Stimulated activated CD8-positive, alpha-beta memory T cell treated with anti-CD3 and anti-CD28 coated beads, Interleukin-15, amount 100 ng/mL, for 1 hour (primary cell): ENCODE data around the gene SLC24A3.

Experiments used
- DNase-seq: peaks from one replicate; pipeline ENCODE4 v3.0.0-alpha.2; 2020; ENCODE audit warnings: low read depth

SLC24A3 gene

DNA sequence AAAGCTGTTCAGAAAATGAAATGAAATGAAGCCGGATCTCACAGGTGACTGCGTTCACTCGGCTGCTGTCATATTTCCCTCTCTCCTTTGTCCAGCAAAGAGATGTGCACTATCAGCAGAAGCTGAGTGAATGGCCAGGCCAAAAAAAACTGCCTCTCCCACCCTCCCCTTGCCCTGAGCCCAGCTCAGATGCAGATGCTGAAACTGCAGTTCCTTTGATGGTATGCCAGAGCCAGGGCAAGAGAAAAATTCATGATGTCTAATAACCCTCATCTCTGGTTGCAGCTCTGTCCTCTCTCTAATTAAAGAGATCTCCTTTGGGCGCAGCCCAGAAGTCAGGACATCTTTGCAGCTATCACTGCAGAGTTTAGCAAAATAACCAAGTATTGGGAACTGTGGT lies 335.1 kb downstream of the SLC24A3 start:
- no peak for DNase-seq

DNA sequence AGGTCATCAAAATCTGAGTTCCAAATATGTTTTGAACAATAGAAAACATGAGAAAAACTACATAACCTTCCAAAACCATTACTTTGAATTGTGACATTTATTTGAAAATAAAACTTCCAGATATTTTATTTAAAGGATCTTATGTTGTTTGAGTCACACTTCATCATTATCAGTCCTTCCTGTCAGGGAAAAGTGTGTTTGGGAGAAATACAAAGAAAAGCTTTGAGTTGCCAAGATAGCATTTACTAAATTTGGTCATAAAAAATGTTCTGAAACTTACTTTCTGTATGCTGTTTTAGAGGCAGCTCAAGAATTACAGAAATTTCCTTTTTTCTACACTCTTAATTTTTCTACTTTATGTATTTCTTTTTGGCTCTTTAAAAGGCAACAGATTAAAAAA lies 337.5 kb downstream of the SLC24A3 start:
- no peak for DNase-seq

DNA sequence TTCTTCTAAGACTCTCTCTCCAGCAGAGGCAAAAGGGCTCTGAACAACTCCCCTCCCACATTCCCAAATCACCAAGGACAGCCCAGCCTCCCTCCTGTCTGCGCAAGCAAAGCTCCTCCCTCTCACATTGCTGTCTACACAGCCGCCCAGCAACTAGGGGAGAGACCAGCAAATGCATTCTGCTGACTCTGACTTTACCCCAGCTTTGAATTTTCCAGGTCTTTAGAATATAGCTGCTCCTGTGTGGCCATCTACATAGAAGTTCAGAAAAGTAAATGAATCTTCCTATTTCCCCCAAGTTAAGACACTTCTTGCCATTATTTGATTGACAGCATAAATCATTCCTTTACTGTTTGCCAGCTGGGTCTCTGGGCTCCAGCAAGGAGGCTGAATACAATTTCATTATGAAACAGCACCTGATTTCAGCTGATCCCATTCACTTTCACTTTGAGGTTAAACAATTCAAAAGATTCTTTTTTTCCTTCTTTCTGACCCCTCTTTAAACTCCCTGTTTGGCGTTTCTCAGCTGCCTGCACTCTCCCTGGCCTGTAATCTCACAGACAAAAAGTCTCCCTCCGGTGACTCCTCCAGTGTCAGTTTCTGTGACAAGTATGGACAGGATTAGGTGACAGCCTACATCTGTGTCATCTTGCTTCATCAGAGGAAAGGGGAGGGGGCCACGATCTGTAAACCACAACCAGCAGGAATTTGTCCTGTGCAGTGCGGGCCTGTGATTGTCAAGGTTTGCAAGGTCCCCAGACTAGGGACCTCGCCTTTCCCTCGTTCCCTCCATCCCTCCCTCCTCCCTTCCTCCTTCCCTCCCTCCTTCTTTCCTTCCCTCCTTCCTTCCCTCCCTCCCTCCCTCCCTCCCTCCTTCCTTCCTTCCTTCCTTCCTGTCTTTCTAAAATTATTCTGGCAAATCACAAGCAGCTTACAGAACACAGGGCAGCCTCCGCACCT lies 340.1 kb downstream of the SLC24A3 start:
- no peak for DNase-seq

DNA sequence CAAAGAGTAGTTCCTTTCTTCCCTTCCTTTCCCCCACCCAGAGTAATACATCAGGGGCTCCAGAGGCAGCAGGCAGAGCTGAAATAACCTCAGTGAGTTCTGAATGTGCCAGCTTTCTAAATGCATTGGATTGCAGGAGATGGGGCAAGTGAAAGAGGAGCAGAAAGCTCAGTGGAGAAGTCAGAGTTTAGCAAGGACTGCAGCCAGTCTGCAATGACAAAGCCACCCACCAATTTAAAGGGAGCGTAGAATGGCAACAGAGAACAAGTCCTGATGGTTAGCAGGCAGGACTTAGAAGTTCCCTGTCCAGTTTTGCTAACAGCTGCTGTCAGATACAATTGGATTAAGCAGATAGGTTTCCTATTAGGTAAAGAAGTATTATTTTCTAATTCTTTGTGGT lies 342.2 kb downstream of the SLC24A3 start:
- DNase-seq, result no peak

DNA sequence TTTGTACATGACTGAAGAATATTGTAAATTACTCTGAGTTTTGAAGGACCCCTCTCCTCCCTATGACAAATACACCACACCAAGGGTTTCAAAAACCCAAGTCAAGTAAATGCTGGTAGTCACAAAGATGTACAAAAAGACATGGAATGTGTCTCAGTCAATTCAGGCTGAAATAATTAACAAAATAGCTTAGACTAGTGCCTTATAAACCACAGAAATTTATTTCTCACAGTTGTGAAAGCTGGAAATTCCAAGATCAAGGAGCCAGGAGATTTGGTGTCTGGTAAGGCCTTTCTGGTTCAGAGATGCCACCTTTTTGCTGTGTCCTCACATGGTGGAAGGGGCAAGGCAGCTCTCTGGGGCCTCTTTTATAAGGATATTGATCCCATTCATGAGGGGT lies 343.3 kb downstream of the SLC24A3 start:
- DNase-seq, result no peak

DNA sequence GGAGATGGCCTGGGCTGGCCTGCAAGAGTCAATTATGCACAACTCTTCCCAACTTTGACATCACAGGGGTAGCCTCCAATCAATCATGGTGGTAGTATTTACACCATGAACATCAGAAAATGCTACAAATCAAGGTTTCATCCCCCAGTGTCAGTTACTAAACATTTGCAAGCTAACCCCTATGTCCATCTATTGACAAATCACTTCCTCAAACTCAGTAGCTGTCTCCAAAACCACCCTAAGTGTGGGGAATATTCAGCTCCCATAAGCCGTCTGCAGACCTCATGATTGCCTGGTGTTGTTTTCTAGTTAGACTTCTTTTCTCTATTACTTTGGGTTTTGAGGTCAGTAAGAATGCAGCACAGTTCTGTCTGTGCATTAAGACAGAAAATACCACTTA lies 344.8 kb downstream of the SLC24A3 start:
- DNase-seq, result no peak

DNA sequence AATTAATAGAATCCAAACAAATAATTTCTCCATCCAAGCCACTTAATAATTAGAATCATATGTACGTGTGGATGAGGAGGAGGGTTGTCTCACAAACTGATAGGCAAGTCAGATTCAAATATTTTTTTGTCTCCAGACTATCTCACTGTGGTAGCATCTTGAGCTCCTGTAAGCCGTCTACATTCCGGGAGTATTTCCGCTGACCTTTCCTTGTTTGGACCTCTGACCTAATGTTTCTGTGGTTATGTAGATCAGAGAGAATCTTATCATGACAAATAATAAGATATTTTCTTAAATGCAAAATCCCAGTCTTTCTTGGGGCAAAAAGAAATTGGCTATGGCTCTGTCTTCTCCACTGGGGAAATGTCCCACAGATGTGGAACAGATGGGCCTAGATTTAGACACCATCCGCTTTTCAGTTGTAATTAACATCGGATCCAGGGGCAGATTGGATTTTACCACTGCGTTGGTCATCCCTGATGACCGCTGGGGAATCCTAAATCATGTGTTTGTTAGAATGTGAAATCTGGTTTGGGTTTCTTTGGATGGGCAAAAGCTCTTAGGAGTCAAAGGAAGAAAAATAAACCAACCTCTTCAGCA lies 348.5 kb downstream of the SLC24A3 start:
- DNase-seq, result no peak

DNA sequence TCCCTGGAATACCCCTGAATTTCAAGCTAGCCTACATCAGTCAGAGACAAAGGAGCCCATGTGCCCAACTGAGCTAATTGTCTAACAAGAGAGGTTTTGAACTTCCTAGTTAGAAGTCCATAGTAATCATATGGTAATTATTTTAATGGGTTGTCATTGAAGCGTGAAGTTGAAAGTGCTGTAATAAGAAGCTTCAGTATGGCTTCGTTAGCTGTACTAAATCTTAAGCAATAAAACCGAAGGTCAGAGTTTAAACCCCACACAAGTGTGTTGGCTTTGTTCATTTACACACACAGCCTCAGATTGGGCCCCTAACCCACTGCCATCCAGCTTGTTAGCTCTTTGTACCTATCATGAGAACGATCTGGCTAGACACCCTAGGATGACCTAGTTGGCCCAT lies 350.0 kb downstream of the SLC24A3 start:
- DNase-seq, result no peak

DNA sequence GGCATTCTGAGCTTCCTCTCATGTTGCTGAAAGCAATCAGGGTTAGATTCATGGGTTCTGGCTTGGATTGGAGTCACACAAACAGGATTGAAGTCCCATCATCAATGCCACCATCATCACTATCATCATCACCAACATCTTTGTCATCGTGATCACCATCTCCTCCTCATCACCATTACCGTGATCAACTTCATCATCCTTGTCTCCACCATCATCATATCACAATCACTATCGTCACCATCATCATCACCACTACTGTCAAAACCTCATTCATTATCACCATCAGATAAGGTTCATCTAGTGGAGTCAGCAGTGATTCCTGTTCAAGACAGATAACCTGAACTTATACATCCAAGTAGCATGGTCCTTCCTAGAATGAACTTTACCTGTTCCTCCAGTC lies 351.8 kb downstream of the SLC24A3 start:
- DNase-seq, result no peak

DNA sequence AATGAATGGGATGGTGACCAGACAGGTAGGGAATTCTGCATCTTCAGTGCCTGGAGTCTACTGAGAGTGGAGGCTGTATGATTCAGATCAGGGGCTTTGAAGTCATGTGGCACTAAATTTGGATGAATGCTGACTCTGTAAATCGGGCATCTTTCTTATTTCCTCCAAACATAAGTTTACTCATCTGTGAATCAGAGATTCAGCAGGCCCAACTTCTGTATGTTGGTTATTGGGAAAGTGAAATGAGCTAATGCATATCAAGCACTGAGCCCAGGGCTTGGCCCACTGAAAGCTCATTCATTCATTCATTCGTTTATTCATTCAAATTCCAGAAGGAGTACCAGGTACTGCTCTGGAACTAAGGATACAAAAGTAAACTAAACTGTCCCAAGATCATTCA lies 353.3 kb downstream of the SLC24A3 start:
- no peak for DNase-seq

DNA sequence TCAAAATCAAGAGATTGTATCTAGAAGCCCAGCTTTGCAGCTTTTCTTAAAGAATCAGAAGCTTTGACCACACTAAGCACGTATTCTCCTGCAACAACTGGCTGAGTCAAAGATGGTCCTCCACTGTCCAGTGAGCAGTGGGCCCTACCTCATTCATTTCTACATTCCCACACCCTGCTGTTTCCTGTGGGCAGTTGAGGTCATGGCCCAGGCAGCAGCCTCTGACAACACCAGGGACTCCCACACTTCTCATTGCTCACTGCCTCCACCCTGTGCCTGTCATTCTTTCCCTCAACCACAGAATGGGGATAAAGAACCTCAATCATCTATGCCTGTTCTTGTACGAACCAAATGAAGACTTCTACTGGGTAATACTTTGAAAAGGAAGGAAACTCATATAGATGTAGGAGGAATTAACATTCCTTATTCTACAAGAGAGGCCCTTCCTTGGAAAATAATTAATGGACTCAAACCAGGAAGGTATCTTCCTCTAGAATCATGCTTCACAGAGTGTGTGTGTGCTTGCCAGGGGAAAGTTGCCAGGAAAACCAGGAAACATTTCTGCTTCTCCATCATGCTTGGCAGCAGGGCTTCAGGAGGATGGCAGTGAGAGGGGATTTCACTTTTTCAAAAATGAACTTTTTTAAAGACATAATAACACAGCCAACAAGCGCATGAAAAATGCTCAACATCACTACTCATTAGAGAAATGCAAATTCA lies 353.9 kb downstream of the SLC24A3 start:
- no peak for DNase-seq

DNA sequence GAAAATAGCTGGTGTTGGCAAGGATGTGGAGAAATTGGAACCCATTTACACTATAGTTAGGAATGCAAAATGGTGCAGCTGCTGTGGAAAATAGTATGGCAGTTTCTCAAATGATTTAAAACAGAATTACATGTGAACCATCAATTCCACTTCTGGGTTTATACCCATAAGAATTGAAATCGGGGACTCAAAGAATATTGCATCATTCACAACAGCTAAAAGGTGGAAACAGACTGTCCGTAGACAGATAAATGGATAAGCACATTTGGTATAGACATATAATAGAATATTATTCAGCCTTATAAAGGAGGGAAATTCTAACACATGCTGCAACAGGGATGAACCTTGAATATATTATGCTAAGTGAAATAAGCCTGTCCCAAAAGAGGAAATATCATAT lies 355.7 kb downstream of the SLC24A3 start:
- DNase-seq, result no peak

DNA sequence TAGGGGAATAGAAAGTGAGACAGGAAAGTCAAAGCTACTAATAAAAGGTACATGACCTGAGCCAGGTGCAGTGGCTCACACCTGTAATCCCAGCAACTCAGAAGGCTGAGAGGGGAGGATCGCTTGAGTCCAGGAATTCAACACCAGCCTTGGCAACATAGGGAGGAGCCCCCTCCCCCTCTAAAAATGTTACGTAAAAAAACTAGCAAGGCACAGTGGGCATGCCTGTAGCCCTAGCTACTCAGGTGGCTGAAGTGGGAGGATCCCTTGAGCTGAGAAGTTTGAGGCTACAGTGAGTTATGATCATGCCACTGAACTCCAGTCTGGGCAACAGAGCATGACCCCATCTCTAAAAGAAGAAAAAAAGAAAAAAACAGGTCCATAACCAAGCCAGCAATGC lies 359.6 kb downstream of the SLC24A3 start:
- no peak for DNase-seq

DNA sequence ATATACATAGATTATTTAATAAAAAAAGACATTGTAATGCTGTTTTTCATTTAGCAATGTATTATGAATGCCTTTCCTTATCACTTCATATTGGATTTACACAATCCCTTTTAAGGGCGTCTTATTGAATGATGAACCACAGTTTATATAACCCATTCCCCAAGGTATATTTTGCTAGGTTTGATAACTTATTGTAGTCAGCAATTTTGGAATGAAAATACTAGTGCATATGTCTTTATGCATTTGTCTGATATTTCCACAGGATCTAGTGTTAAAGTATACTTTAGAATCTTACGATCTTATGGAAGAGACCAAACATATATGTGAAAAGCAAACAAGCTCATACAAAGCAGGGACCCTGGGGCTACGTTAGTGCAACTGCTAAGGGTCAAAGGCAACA lies 365.2 kb downstream of the SLC24A3 start:
- no peak for DNase-seq

DNA sequence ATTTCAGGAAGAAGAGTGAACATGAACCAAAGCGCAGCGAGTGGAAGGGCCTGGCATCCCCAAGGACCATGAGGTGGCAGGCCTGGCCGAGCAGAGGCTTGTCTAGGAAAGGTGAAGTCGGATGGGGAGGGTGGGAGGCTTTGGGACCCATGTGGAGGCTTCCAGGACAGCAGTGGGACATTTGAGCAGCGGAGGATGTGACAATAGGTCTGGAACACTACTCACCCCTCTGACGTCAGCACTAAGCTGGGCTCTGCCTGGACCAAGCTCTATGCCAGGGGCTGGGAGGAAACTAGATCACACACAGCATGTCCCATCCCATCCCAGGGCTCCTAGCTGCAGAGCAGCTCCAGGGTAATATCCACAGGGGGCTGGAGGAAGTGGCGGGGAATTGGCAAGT lies 370.3 kb downstream of the SLC24A3 start:
- no peak for DNase-seq

DNA sequence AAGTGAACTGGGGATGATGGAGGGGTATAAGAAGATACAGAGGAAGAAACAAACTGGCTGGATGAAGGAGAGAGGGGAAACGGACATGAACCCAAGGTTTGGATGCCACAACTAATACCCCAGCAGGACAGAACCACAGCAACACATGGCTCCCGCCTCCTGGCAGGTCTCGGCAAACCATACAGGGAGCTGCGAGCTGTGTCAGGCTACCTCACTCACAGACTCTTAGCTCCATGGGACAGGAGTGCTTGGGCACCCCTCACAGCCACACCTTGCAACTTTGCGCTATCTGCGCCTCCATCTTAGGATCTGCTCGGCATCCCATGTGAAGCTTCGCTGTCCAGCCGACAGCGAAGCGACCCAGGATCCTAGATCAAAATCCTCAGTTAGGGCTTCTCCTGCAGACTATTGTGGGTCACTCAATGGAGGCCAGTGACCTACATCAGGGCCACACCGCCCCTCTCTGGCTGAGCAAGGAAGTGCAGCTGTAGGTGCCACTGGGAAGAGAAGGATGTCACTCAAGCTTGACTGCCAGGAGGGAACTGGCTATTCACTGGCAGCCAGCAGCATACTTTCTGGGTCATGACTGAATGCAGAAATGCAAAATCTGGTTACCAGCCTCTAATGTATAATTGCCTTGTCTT lies 371.2 kb downstream of the SLC24A3 start:
- DNase-seq, result no peak

DNA sequence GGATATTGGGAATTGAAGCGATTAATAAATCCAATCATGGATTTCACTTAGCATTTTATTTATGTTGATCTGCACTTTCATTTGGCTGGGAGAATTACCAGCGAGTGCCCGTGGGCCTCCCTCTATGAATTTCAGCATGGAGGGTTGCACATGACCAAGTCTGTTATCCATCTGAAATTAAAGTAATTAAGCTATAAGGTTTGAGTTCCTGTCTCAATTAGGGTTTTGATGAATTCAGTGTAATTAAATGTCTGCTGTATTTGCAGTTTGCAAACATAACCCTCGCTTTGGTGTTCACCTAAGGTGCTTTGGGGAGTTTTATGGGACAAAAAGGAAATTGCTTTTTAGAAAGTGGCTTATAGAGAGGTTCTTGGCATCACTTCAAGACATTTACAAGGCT lies 375.8 kb downstream of the SLC24A3 start:
- DNase-seq, result no peak

DNA sequence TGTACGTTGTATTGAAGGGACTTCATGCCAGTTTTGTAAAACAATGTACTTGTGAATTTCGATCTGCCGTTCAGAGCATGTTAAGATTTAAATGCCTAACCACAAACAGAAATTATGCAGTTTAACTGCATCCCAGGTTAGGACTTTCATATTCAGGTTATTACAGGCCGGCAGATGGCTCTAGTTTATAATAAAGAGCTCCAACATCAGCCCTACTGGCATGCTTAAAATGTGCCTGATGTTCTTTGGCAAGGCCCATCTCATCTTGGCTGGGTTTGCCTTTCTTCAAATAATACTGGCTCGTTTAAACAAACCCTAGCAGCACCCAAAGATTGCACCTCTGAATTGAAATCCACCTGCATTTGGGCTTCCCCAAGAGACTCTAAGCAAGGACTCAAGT lies 376.3 kb downstream of the SLC24A3 start:
- DNase-seq, result no peak

DNA sequence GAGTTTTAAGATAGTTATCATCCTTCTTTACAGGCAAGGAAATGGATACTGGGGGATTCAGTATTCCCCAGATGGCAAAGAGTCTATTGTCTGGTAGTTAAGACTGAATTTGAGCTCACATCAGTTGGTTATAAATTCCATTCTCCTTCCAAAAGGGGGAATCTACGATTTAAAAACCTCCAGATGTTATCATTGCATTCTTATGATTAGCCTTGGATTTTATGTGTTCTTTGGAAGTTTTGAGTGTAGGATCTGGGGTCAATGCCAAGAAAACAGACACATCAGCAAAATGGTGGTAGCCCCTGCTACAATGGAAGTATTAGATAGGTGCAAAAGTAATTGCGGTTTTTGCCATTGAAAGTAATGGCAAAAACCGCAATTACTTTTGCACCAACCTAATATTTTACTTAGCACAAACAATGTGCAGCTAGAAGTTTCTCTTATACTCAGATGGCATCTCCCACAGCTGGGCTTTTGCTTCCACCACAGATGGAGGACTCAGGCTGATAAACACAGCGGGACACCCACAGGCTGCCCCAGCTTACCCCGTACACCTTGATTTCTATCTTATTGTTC lies 377.4 kb downstream of the SLC24A3 start:
- DNase-seq, result no peak

DNA sequence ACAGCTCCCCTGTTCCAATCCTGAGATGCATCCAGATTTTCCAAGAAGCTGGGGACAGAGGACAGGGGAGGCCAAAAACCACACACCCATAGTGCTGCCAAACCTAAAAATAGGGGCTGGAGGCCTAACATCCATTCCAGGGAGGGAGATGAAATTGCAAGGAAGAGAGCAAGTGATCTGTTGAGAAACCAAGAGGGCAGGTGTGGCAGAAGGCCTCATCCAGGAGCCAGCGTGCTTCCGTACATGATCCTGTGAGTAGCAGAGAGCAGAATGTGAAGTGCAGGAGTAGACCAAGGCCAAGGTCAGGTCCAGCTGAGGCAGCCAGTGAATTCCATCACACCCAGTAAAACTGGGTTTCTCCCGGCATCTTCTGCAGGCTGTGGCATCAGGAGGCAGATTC lies 377.9 kb downstream of the SLC24A3 start:
- DNase-seq, result no peak

DNA sequence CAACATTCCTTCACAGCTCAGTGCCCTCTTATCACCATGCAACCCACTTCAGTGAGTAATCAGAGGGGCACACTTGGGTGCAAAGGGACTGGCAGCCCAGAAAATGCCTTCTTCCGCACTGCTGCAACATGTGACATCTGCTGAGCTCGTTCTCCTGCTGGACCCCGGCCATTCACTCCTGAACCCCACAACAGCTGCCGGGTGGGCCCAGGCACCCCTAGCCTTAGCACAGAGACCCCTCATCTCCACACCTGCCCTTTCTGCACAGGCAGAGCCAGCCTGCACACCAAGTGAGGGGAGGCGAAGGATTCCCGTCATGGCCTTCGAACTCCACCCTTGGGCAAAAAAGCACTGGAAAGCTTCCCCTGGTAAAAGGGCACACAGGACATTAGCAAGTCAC lies 381.3 kb downstream of the SLC24A3 start:
- DNase-seq, result no peak

DNA sequence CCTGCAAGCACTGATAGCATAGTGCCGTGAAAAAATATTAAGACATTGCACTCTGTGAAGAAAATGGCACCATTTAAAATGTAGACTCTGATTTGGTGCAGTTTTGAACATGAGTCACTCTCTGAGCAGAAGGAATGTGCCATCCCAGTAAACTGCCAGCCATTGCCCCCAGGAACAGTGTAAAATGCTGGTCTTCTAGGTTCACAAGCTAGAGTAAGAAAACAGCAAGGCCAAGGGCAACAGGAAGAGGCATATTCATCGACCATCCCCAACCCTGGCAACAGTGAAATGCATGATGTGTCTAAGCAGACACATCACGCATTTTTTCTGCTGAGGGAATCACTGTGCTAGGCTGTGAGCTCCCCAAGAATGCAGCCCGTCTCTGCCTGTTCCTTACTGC lies 382.5 kb downstream of the SLC24A3 start:
- no peak for DNase-seq
